ENCODE results near the gene PDZD7. TPM values are rescaled to one million over a fixed set of nuclear protein-coding genes. Genes with fewer than 3 reads are reported as not detected.

Gene PDZD7
- polyA plus RNA-seq, 12 donors, result 0.34 to 2.5 (median 1.5) TPM; not detected in 2

GRCh38 chr10:101002456-101002855, 28.5 kb downstream of the PDZD7 start:
- no peak for DNase-seq

- no peak for DNase-seq
Observed at GRCh38 chr10:101001659-101002035, 29.3 kb downstream of the PDZD7 start.

DNA sequence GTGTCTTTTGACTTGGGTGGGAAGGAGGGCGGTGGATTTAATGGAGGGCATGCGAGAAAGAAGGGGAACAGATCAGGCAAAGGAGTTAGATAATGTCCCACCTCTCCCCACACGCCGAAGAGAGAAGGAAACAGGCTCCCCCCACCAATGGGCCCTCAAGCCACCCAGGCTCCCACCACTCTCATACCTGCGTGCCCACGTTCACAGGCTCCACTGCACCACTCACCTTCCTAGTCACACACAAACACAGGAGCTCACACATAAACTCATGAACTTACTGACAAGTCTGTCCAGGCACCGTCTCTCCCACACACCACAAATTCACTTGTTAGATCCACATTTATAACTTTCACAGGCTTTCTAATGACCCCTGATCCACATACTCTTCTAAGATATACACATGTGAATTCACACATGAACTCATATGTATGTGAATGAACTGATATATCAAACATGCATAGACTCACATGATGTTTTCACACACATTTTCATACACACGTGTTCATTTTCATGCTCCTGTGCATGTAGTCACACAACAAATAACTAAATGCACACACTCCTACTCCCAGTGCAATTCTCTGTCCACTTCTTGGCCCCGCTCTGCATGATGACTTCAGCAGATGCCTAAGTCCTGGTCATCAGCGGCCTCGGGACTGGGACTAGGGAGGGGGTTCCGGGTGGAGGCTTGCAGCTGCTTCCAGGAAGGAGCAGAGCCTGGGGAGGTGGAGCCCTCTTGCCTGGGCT, 29.8 kb downstream of the PDZD7 start:
- peak; percentile 92 for DNase-seq

- DNase-seq, result peak; percentile 56
Observed at GRCh38 chr10:101000127-101000914, 30.6 kb downstream of the PDZD7 start.

- no peak for DNase-seq
Observed at GRCh38 chr10:100999742-101000126, 31.2 kb downstream of the PDZD7 start, which contains the start of gene LZTS2. LZTS2 (plus strand) TSS chr10:100999808; CDS start chr10:101002539, 2,731 bp downstream.

GRCh38 chr10:100998991-100999741, 31.8 kb downstream of the PDZD7 start:
- DNase-seq, result peak; percentile 84

- DNase-seq, result peak; percentile 90
Observed at GRCh38 chr10:100998183-100998990, 32.5 kb downstream of the PDZD7 start.

DNA sequence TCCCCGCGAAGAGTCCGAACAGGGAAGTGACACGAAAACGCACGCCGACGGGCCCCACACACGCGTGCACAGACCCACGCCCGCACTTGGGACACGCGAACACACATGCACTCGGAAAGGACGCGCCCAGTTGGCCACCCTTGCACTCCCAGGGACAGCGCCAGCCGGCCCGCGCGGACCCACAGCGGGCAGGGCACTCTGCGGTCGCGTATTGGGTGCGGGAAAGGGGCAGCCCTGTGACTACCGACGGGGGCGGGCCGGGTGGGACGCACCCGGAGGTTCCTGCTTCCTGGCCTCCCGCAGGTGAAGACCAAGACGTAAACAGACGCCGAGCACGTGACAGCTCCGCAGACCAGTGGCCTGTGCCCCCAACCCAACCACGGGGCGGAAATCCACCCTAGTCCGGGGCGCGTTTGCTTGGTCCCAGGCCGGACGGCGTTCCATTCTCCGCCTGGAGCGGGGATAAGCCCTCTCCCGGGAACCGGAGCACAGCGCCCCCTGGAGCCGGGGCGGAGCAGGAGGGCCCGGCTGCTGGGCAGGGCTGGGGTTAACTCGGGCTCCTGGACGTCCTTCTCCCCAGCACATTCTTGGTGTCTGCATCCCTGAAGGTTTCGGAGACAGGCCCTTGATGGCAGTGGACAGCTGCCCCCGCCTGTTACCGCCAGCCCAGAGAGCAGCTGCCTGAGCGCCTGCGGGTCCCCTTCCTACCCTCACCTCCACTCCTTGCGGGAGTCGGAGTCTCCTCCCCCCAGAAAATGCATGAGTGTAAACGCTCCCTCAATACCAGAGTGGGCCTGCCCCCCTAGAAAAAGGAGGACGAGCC, 33.4 kb downstream of the PDZD7 start:
- DNase-seq, result peak; percentile 41

- DNase-seq, result no peak
Observed at GRCh38 chr10:100996678-100997359, 34.1 kb downstream of the PDZD7 start.

DNA sequence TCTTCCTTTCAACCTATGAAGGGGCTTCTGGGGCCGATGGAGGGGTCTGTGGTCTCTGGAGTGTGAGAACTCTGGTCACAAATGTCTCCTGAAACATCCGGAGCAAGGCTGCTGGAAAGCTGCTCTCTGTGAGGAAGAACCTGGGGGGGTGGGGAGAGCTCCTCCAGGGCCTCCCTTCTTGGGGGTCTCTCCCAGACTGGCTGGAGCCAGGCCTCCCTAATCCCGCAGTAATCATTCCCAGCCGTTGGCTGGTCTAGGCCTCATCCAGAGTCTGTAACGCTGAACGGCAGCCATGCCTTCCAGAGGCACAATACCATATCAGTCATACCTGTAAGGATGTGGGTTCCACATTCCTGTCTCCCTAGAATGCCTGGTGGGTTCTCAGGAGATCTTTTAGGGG, 35.7 kb downstream of the PDZD7 start:
- no peak for DNase-seq

DNA sequence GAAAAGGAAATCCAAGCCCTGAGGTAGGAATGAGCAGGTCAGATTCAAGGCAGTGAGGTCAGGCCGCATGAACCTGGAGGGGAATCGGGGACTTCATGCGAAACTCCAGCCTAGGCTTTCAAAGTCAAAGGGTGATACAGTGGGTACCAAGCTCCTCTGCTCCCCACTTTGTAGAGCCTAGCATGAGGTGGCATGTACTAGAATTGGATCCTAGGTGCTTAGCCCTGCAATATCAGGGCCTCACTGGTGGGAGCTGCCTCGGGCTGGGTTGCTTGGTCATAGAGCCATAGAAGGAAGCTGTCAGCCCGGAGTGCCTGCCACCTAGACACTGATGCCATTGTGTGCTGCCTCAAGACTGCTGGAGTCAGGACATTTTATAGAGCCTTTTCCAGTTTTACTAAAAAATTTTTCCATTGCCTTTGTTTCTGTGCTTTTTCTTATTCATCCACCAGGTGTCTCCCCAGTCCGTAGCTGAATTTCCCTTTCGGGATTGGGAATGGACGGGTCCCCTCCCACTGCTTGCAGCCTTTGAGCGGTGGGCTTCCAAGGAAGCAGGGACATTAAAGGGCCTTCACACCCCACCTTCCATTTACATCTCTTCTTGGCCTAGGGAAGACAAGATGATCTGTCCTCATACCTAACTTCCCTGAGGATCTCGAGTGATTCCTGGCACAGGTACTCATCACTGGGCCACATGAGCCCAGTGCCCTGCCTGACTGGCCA, 36.8 kb downstream of the PDZD7 start:
- peak; percentile 61 for DNase-seq

DNA sequence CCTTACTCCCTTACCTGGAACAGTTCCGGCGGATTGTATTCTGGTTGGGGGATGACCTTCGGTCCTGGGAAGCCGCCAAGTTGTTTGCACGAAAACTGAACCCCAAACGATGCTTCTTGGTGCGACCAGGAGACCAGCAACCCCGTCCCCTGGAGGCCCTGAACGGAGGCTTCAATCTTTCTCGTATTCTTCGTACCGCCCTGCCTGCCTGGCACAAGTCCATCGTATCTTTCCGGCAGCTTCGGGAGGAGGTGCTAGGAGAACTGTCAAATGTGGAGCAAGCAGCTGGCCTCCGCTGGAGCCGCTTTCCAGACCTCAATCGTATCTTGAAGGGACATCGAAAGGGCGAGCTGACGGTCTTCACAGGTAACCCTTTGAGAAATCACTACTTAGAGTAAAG, 41.8 kb downstream of the PDZD7 start:
- DNase-seq, result no peak

DNA sequence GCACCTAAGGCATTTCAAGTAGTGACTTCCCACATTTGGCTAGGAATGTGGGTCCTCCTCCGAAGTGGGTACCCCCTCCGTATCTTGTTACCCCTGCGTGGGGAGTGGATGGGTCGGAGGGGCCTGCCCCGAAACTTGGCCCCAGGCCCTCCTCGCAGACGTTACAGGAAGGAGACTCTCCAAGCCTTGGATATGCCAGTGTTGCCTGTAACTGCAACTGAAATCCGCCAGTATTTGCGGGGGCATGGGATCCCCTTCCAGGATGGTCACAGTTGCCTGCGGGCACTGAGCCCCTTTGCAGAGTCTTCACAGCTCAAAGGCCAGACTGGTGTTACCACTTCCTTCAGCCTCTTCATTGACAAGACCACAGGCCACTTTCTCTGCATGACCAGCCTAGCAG, 42.8 kb downstream of the PDZD7 start:
- DNase-seq, result no peak

DNA sequence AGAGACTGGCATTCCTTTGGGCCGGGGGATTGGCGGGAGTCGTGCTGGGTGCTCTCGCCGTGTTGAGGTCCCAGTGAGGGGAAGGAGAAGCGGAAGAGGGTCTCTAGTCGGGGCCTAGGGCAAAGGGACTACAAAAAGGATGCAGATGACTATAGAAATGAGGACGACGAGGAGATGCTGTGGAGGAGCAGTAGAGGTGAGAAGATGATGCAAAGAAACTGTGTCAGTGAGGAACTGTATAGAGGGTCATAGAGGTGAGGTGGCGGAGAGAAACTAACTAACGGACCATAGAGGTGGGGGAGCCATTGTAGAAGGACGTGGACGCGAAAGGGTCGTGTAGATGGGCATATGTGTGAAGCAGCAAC, 43.3 kb downstream of the PDZD7 start:
- DNase-seq, result no peak

- peak; percentile 88 for DNase-seq
Observed at GRCh38 chr10:100986952-100987684, 43.8 kb downstream of the PDZD7 start, which contains the start of the genes MRPL43 and TWNK. MRPL43 (minus strand) TSS chr10:100987497; CDS start chr10:100987443, 54 bp downstream. TWNK (plus strand) TSS chr10:100987543; CDS start chr10:100988211, 668 bp downstream.

DNA sequence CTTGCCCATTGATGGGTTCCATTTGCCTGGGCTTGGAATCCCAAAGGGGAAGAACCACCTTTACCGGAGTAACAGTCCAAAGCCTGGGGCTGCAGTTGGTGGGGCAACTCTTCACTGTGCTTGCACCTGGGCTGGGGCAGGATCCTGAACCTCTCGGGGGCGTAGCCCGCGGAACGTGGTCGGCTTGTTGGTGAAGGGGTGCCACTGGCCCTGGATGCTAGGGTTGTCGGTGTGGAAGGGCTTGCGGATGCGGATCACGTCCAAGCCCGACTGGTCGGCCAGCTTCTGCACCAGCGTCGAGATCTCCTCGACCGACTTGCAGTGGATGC, 44.3 kb downstream of the PDZD7 start:
- no peak for DNase-seq

- DNase-seq, result no peak
Observed at GRCh38 chr10:100985336-100985735, 45.6 kb downstream of the PDZD7 start.

- no peak for DNase-seq
Observed at GRCh38 chr10:100984672-100985177, 46.2 kb downstream of the PDZD7 start.

All from muscle of arm (tissue), 12 donors.